HG03558 (cell line): ENCODE results near the gene NEK6.

Experiments
- ATAC-seq: cut with Tn5 transposase; IDR thresholded peaks from one replicate; pipeline ENCODE4 v1.9.1; 2021; ENCODE audit warnings: moderate number of reproducible peaks; ENCODE audit not compliant: unreplicated experiment; ENCODE audit errors: extremely low read depth

Gene NEK6

GRCh38 chr9:124349267-124349666, 91.5 kb downstream of the NEK6 start:
- no peak for ATAC-seq

- no peak for ATAC-seq
These were observed 92.1 kb downstream of the NEK6 start for GRCh38 chr9:124349675-124350493.

- ATAC-seq: no peak
These were observed 92.9 kb downstream of the NEK6 start for GRCh38 chr9:124350494-124351263.

GRCh38 chr9:124351672-124352468, 94.1 kb downstream of the NEK6 start:
- ATAC-seq: no peak

GRCh38 chr9:124352616-124353015, 94.9 kb downstream of the NEK6 start:
- ATAC-seq: no peak

GRCh38 chr9:124353166-124353768, 95.5 kb downstream of the NEK6 start:
- no peak for ATAC-seq

- no peak for ATAC-seq
These were observed 96.1 kb downstream of the NEK6 start for GRCh38 chr9:124353811-124354274.

GRCh38 chr9:124354346-124355038, 96.7 kb downstream of the NEK6 start:
- no peak for ATAC-seq

- no peak for ATAC-seq
These were observed 97.5 kb downstream of the NEK6 start for GRCh38 chr9:124355039-124355940.

GRCh38 chr9:124355941-124356744, 98.4 kb downstream of the NEK6 start:
- no peak for ATAC-seq

GRCh38 chr9:124356745-124357390, 99.1 kb downstream of the NEK6 start:
- ATAC-seq: no peak

GRCh38 chr9:124357721-124358361, 100.1 kb downstream of the NEK6 start:
- ATAC-seq: no peak

- ATAC-seq: no peak
These were observed 100.9 kb downstream of the NEK6 start for GRCh38 chr9:124358631-124359030.

- ATAC-seq: no peak
These were observed 101.7 kb downstream of the NEK6 start for GRCh38 chr9:124359426-124359825.

GRCh38 chr9:124359855-124360678, 102.3 kb downstream of the NEK6 start:
- no peak for ATAC-seq

- no peak for ATAC-seq
These were observed 103.4 kb downstream of the NEK6 start for GRCh38 chr9:124361128-124361527.
